Measurements from ENCODE around the gene BRAT1.

The BRAT1 gene

GRCh38 chr7:2495418-2496299 lies 59.7 kb downstream of the BRAT1 start:
- DNase-seq (ENCODE audit: low read depth), result no peak

DNA sequence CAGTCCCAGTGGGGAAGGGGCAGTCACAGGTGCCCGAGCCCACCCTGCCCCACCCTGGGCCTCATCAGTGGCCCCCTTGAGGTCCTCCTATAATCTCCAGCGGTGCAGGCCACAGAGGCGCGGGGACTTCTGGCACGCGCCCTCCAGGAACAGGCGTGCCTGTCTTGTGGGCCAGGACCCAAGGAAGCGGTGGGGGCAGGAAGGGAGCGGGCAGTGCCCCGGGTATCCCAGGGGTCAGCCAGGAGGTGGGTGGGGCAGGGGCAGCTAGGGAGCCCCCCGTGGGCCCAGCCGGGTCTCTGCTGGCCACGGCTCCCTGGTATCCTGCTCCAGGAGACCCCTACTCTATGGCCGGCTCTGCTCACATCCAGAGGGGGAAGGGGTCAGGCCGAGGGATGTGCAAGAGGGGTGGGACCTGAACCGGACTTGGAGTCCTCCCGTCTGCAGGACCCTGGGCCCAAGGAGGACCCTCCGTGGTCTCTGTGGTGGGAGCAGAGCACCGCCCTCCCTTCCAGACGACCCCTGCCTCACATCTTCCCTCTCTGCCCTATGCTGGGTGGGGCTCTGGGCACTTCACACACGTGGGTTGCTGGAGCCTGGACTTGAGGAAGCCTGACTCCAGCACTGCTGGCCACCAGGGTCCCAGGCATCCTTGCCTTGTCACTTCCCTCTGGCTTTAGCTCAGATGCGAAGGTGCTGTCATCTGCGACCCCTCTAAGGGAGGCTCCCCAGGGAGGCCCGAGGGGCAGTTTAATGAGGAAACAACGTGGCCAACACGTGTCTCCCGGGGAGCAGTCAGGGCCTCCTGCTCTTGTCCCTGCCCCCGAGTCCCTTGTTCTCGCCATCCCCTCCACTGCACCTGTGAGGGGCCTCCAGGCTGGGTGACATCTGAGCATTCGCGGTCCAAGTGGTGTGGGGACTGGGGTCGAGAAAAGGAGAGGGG lies 60.9 kb downstream of the BRAT1 start:
- DNase-seq (ENCODE audit: low read depth), result no peak

DNA sequence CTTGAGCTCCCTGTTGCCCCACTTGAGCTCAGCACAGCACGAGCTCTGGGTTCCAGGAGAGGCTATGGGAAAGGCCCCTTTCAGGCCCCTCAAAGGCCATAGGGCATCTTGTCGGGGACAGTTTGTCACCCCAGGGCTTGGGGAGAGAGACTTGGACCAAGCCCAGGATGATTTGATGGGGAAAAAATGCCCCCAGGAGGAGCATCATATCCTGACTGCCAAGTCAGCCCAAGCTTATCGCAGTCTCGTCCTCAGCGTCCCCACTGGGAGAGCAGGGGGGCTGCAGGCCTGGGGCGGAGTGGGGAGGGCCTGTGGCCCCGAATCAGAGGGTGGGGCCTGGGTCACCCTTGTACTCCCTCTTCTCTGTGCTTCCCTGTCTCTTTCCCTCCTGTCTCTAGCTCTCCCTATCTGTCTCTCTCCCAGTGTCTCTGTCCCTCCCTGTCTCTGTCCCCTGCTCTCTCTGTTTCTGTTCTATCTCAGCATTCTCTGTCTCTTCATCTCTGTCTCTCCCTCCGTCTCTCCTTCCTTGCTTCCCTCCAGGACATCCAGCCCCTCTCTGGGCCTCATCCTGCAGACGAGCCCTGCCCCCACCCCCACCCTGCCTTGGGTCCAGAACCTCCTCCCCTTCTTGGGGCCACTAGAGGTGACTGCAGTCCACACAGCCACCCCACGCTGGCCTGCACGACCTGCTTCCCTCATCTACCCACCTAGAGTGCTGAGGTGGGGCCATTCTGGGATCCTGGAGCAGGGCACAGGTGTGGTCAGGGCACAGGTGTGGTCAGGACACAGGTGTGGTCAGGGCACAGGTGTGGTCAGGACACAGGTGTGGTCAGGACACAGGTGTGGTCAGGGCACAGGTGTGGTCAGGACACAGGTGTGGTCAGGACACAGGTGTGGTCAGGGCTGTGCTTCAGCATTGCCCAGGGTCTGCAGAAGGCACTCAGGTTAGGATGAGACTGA lies 61.8 kb downstream of the BRAT1 start:
- DNase-seq (ENCODE audit: low read depth), result no peak

DNA sequence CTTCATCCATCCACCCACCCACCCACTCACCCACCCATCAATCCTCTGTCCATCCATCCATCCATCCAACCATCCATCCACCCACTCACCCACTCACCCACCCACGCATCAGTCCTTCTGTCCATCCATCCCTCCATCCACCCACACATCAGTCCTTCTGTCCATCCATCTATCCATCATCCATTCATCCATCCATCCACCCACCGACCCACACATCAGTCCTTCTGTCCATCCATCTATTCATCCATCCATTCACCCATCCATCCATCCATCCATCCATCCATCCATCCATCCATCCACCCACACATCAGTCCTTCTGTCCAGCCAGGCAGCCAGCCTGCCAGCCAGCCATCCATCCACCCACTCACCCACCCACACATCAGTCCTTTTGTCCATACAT lies 63.3 kb downstream of the BRAT1 start:
- DNase-seq (ENCODE audit: low read depth), result no peak

DNA sequence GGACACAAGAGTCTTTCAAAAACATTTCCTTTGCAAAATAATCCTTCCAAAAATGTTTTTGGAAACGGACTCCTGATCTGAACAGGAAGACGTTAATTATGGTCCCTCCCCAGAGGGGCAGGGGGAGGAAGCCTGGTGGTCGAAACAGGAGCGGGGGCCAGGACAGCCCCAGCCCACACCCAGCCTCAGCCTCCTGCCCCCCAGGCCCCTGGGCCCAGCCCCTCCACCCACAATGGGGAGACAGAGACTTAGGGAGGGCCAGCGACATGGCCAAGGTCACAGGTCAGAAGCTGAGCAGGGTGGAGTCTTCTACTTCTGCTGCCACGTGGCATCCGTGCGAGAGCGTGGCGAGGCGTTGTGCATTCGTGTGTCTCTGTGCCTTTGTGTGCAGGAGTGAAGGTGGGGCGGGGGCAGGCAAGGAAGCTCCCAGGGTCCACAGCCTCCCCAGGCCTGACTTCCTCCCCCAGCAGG lies 65.1 kb downstream of the BRAT1 start:
- no peak for DNase-seq (ENCODE audit: low read depth)

DNA sequence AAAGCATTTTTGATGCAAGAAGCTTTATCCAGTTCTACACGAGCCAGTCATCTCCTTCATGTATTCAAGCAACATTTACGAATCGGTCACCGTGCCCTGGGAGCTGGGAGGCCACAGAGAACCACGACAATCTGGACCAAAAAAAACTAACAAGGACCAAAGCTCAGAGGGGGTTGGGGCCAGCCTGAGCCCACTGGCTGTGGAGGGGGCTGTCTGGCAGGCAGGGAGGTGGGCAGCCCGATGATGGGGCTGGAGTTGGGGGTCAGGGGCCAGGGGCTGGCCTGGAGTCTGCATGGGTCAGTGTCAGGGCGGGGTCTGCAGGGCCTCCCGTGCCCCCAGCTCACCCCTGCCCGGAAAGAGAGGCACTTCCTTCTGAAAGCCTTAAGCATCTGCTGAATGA lies 66.6 kb downstream of the BRAT1 start:
- no peak for DNase-seq (ENCODE audit: low read depth)

GRCh38 chr7:2488272-2488645 lies 67.1 kb downstream of the BRAT1 start:
- DNase-seq (ENCODE audit: low read depth), result no peak
